DND-41 (cell line): ENCODE results near the gene PHF19.

Source experiments
- CTCF ChIP-seq: IDR thresholded peaks from 2 replicates; pipeline ENCODE4 v1.5.1; 2012; ENCODE audit warnings: borderline replicate concordance, low read length, moderate library complexity, mild to moderate bottlenecking; ENCODE audit not compliant: poor library complexity, severe bottlenecking; ENCODE audit errors: extremely low read depth
- EZH2 ChIP-seq: IDR thresholded peaks from 3 replicates; pipeline ENCODE4 v1.6.1; 2012; ENCODE audit warnings: borderline replicate concordance, low read depth, mild to moderate bottlenecking, moderate library complexity, low read length, inconsistent platforms; ENCODE audit not compliant: severe bottlenecking

GRCh38 chr9:120902569-120903535 lies 25.9 kb upstream of the PHF19 start:
- no peak for TF ChIP-seq CTCF
- no peak for TF ChIP-seq EZH2
